K562 (cell line): ENCODE data around the gene COPG2. TPM values are rescaled to one million over a fixed set of nuclear protein-coding genes. Genes with fewer than 3 reads are reported as not detected.

Experiments used
- CC2D1A ChIP-seq: fragments of 450-650 bp; IDR thresholded peaks from 2 replicates; pipeline ENCODE4 v1.6.1; 2017; ENCODE audit warnings: mild to moderate bottlenecking
- GABPB1 ChIP-seq: sonication (generic); formaldehyde crosslinking; IDR thresholded peaks from 2 replicates; pipeline ENCODE4 v1.8.0; 2022; ENCODE audit warnings: mild to moderate bottlenecking, missing genetic modification reagents
- NONO ChIP-seq, 2 experiments: fragments of 200-400 bp in 1 of 2; fragments of 450-650 bp in 1 of 2; formaldehyde crosslinking in 1 of 2; IDR thresholded peaks; 2 replicates each; pipeline ENCODE4 v1.6.1; 2017; ENCODE audit warnings: low read depth in 2 of 2, mild to moderate bottlenecking in 2 of 2, moderate library complexity in 2 of 2, low read length in 1 of 2
- NR4A1 ChIP-seq, 2 experiments: fragments of 250-450 bp in 1 of 2; fragments of 450-650 bp in 1 of 2; sonication (Bioruptor Pico) in 1 of 2; IDR thresholded peaks; 2 replicates each; pipeline versions ENCODE4 v1.4.0 to v1.6.1; 2016 to 2020; ENCODE audit warnings: mild to moderate bottlenecking in 2 of 2, missing compliant biosample characterization in 1 of 2, missing genetic modification characterization in 1 of 2, moderate library complexity in 1 of 2
- PHB2 ChIP-seq: fragments of 450-650 bp; IDR thresholded peaks from 2 replicates; pipeline ENCODE4 v1.6.1; 2017; ENCODE audit warnings: low read depth
- PML ChIP-seq: IDR thresholded peaks from 2 replicates; pipeline ENCODE4 v1.6.1; 2012; ENCODE audit warnings: low read length, inconsistent platforms
- SMARCB1 ChIP-seq: IDR thresholded peaks from 2 replicates; pipeline ENCODE4 v1.6.1; 2011; ENCODE audit warnings: improper control_type of control experiment, low read depth; ENCODE audit not compliant: insufficient read length
- SREBF1 ChIP-seq: fragments of 150-350 bp; IDR thresholded peaks from 2 replicates; pipeline ENCODE4 v1.6.1; 2014; ENCODE audit warnings: antibody characterized with exemption, low read depth, low read length, borderline replicate concordance
- TCF3 ChIP-seq: sonication (generic); formaldehyde crosslinking; IDR thresholded peaks from 2 replicates; pipeline ENCODE4 v1.4.0; 2020; ENCODE audit warnings: mild to moderate bottlenecking, missing genetic modification reagents
- TCF7L2 ChIP-seq: fragments of 150-350 bp; IDR thresholded peaks from 2 replicates; pipeline ENCODE4 v1.6.1; 2016; ENCODE audit warnings: low read depth, mild to moderate bottlenecking, low read length, moderate library complexity
- TCFL5 ChIP-seq: fragments of 250-450 bp; sonication (Bioruptor Pico); conservative IDR thresholded peaks from 2 replicates; pipeline ENCODE4 v1.6.1; 2021; ENCODE audit warnings: mild to moderate bottlenecking, moderate library complexity, matching md5 sums
- XRCC4 ChIP-seq: IDR thresholded peaks from one replicate; pipeline ENCODE4 v1.6.1; 2011; ENCODE audit not compliant: insufficient read depth, insufficient read length; ENCODE audit errors: extremely low read depth
- ZNF311 ChIP-seq: fragments of 250-450 bp; sonication (Bioruptor Pico); IDR thresholded peaks from 2 replicates; pipeline ENCODE4 v1.4.0; 2020; ENCODE audit warnings: mild to moderate bottlenecking, moderate library complexity
- ZSCAN32 ChIP-seq: fragments of 450-650 bp; formaldehyde crosslinking; IDR thresholded peaks from 2 replicates; pipeline ENCODE4 v1.4.0; 2020; ENCODE audit warnings: mild to moderate bottlenecking, moderate library complexity
- polyA plus RNA-seq, 8 experiments: library from polyadenylated mRNA; depleted of rRNA in 4 of 8; stranded (reverse) in 5 of 8; unstranded in 3 of 8; fragments of >200 nt; fragmentation: Nextera tagmentation in 2 of 8; fragmentation: Illumina TruSeq in 1 of 8; extraction: Ambion mirVana in 2 of 8; extraction: Trizol in 1 of 8; gene quantifications; 2 replicates each; pipeline versions ENCODE4 v1.2.1 to v1.2.3, GENCODE V29; 2011 to 2014; ENCODE audit warnings: inconsistent platforms in 1 of 8, missing spikeins in 1 of 8
- total RNA-seq, 7 experiments: library from RNA; depleted of rRNA in 6 of 7; stranded (reverse); fragments of >200 nt in 6 of 7; fragmentation: Illumina TruSeq in 2 of 7; extraction: Trizol in 2 of 7; gene quantifications; 2 replicates each; pipeline versions ENCODE4 v1.2.1 to v1.2.3, GENCODE V29; 2011 to 2021; ENCODE audit warnings: low replicate concordance in 1 of 7
- TF ChIP-seq, protein P1 (sequence below), 2 experiments: fragments of 450-650 bp in 1 of 2; IDR thresholded peaks; 2 replicates each; pipeline ENCODE4 v1.6.1; 2011 to 2017; ENCODE audit warnings: low read depth in 2 of 2, antibody characterized with exemption in 1 of 2, borderline replicate concordance in 1 of 2, low read length in 1 of 2, mild to moderate bottlenecking in 1 of 2, mixed read lengths in 1 of 2; ENCODE audit not compliant: control insufficient read depth in 1 of 2
- TF ChIP-seq, protein P2 (sequence below): fragments of 450-650 bp; IDR thresholded peaks from 2 replicates; pipeline ENCODE4 v1.6.1; 2016
- TF ChIP-seq, protein P3 (sequence below): fragments of 450-650 bp; IDR thresholded peaks from 2 replicates; pipeline ENCODE4 v1.6.1; 2017; ENCODE audit warnings: mild to moderate bottlenecking, moderate library complexity

COPG2 gene
- total and polyA plus RNA-seq, 9 of the 15 experiments (the other 6 are each of a cell fraction or from before 2014, with no cell fraction given) = 6.6 to 104 (median 32.5) TPM

DNA sequence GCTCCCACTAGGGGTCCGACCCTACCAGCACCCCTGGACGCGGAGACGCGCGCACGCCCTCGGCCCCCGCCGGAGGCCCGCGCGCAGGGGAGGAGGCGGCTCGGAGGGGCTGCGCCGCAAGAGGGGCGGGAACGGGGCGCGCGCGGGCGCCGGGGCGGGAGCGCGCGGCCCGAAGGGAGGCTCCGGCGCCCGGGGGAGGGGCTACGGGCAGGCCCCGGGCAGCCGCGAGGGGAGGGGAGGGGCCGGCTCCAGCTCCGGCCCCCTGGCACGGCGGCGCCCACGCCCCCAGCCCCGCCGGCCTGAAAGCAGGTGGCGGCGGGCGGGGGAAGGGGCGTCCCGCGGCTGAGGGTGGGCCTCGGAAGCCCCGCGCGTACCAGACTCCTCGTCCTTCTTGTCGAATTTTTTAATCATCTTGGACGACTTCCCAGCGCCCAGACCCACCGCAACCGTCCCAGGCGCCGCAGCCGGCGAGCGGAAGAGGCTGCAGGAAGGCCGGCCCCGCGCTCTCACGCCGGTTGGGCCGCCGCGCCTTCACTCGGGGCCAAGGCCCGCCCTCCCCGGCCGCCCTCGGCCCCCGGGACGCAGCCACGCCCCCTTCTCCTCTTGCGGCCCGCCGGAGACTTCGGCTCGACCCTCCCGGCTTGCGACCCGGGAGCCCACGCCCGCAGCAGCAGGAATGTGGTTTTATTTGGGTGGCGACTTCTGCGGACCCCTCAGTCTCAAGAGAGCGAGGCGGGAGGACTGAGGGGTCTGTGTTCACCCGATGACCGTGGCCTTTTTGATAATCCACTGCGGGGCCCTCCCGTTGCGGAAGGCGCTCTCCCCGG is at the start of gene COPG2 (continued):
- TF ChIP-seq, protein P1, sequence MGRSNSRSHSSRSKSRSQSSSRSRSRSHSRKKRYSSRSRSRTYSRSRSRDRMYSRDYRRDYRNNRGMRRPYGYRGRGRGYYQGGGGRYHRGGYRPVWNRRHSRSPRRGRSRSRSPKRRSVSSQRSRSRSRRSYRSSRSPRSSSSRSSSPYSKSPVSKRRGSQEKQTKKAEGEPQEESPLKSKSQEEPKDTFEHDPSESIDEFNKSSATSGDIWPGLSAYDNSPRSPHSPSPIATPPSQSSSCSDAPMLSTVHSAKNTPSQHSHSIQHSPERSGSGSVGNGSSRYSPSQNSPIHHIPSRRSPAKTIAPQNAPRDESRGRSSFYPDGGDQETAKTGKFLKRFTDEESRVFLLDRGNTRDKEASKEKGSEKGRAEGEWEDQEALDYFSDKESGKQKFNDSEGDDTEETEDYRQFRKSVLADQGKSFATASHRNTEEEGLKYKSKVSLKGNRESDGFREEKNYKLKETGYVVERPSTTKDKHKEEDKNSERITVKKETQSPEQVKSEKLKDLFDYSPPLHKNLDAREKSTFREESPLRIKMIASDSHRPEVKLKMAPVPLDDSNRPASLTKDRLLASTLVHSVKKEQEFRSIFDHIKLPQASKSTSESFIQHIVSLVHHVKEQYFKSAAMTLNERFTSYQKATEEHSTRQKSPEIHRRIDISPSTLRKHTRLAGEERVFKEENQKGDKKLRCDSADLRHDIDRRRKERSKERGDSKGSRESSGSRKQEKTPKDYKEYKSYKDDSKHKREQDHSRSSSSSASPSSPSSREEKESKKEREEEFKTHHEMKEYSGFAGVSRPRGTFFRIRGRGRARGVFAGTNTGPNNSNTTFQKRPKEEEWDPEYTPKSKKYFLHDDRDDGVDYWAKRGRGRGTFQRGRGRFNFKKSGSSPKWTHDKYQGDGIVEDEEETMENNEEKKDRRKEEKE (IDR thresholded peaks at IDR 0.05; ENCODE audit: borderline replicate concordance in 1 of 2, control insufficient read depth in 1 of 2, low read depth in 2 of 2, low read length in 1 of 2) = no peak
- TF ChIP-seq CC2D1A = no peak
- no peak for TF ChIP-seq SMARCB1
- no peak for TF ChIP-seq TCF3 (CRISPR knock-in tag)
- peak; percentile 93 for TF ChIP-seq GABPB1
- TF ChIP-seq TCFL5 (CRISPR knock-in tag) = no peak
- no peak for TF ChIP-seq ZNF311
- TF ChIP-seq NONO (IDR thresholded peaks at IDR 0.05; ENCODE audit: low read depth in 2 of 2, low read length in 1 of 2) = peak; percentile 25 to 78; a peak in 2 of 4 replicates
- TF ChIP-seq, protein P2, sequence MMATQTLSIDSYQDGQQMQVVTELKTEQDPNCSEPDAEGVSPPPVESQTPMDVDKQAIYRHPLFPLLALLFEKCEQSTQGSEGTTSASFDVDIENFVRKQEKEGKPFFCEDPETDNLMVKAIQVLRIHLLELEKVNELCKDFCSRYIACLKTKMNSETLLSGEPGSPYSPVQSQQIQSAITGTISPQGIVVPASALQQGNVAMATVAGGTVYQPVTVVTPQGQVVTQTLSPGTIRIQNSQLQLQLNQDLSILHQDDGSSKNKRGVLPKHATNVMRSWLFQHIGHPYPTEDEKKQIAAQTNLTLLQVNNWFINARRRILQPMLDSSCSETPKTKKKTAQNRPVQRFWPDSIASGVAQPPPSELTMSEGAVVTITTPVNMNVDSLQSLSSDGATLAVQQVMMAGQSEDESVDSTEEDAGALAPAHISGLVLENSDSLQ = peak; percentile 98
- no peak for TF ChIP-seq XRCC4
- peak; percentile 79 for TF ChIP-seq PML
- no peak for TF ChIP-seq PHB2
- 0 out of 2 replicates have a peak, but pooled peaks have one; percentile 61 for TF ChIP-seq NR4A1 (CRISPR knock-in tag; IDR thresholded peaks at IDR 0.05)
- no peak for TF ChIP-seq NR4A1 (tag; IDR thresholded peaks at IDR 0.05)
- no peak for TF ChIP-seq TCF7L2
- TF ChIP-seq ZSCAN32 = 0 out of 2 replicates have a peak, but pooled peaks have one; percentile 18
- TF ChIP-seq SREBF1 = 0 out of 2 replicates have a peak, but pooled peaks have one; percentile 38
- TF ChIP-seq, protein P3, sequence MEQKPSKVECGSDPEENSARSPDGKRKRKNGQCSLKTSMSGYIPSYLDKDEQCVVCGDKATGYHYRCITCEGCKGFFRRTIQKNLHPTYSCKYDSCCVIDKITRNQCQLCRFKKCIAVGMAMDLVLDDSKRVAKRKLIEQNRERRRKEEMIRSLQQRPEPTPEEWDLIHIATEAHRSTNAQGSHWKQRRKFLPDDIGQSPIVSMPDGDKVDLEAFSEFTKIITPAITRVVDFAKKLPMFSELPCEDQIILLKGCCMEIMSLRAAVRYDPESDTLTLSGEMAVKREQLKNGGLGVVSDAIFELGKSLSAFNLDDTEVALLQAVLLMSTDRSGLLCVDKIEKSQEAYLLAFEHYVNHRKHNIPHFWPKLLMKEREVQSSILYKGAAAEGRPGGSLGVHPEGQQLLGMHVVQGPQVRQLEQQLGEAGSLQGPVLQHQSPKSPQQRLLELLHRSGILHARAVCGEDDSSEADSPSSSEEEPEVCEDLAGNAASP = no peak
